ENCODE results near the gene KIAA0513. TPM values are rescaled to one million over a fixed set of nuclear protein-coding genes. Genes with fewer than 3 reads are reported as not detected.
"Not testable (repeated sequence)": the region's sequence is repeated elsewhere in the genome, so short reads cannot be mapped to it uniquely, and the experiment has no call there.

KIAA0513 gene
- total RNA-seq, 1 donor from 2014 or later = 21.7 TPM

DNA sequence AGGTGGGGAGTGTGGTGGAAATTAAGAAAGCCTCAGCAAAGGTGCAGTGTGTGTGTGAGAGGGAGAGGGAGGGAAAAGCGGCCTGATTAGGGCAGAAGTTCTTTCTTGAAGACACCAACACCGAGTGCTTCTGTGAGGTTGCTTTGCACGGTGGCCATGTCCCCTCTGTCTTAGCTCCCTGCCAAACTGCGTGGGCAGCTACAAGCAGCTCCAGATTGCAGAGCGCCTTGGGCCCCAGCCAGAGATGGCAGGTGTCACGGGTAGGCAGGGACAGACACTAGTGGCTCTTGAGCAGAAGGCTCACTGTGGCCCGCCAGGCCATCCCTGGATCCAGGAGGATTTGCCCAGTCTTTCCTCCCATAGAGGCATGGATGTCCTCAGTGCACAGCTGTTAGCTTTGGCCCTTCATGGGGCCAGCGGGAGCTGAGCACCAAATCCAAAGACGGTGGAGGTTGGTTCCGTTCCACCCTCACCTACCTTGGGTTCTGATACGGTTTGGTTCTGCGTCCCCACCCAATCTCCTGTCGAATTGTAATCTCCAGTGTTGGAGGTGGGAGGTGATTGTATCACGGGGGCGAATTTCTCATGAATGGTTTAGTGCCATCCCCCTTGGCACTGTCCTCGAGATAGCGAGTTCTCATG lies 21.4 kb downstream of the KIAA0513 start:
- Histone ChIP-seq H3K27ac (no peak overlapping the region), H3K4me3 (no peak overlapping the region), H3K27me3 (no peaks in the 10 kb centered on the region), H3K36me3 (no peaks in the 10 kb centered on the region), H3K9me3 (no peaks in the 10 kb centered on the region), H3K4me1 (peaks cover 21% of the 10 kb centered on the region)
- ATAC-seq (no peak), DNase-seq (no peak)
- TF ChIP-seq CTCF (IDR thresholded peaks at IDR 0.05) = no peak
- intact Hi-C loops (cut with DNase I) = no loop called here

DNA sequence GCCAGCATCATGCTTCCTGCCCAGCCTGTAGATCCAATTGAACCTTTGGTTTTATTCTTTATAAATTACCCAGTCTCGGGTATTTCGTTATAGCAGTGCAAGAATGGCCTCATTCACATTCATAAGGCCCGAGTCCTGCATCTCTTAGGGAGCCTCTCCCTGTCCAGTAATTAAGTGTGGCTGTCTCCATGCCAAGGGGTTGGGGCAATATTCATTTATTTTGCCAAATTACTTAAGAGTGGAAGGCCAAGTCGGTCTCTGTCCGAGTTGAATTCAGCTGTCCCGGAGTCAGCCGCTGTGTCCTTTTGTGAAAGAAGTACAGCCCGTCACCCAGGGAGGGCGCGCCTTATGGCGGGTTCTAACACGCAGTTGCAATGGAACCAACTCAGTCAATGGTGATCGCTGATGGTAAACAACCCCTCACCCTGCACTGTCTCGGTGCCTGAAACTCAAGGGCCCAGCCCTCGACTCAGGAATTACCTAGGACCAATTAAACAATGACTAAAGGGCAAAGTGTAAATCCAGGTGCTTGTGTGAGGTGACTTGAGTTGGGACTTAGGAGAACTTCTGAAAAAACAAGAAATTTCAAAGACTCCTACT lies 22.2 kb downstream of the KIAA0513 start:
- intact Hi-C loops (cut with DNase I) = no loop called here
- TF ChIP-seq CTCF (IDR thresholded peaks at IDR 0.05) = no peak
- Histone ChIP-seq H3K4me3 (no peak overlapping the region), H3K9me3 (no peaks in the 10 kb centered on the region), H3K4me1 (peaks cover 25% of the 10 kb centered on the region), H3K27ac (no peak overlapping the region), H3K27me3 (no peaks in the 10 kb centered on the region), H3K36me3 (no peaks in the 10 kb centered on the region)
- ATAC-seq (no peak), DNase-seq (no peak)

GRCh38 chr16:85051067-85051581 lies 23.5 kb downstream of the KIAA0513 start:
- ATAC-seq (no peak), DNase-seq (no peak)
- Histone ChIP-seq H3K27ac (no peak overlapping the region), H3K27me3 (no peaks in the 10 kb centered on the region), H3K36me3 (no peaks in the 10 kb centered on the region), H3K4me1 (peaks cover 36% of the 10 kb centered on the region), H3K4me3 (no peak overlapping the region), H3K9me3 (no peaks in the 10 kb centered on the region)
- intact Hi-C loops (cut with DNase I) = no loop called here
- TF ChIP-seq CTCF (IDR thresholded peaks at IDR 0.05) = no peak

- DNase-seq = no peak
- ATAC-seq = no peak
- Histone ChIP-seq H3K36me3 (no peaks in the 10 kb centered on the region), H3K4me3 (no peak overlapping the region), H3K27ac (no peak overlapping the region), H3K9me3 (no peaks in the 10 kb centered on the region), H3K27me3 (no peaks in the 10 kb centered on the region), H3K4me1 (peaks cover 39% of the 10 kb centered on the region)
- no peak for TF ChIP-seq CTCF (IDR thresholded peaks at IDR 0.05)
- intact Hi-C loops (cut with DNase I) = no loop called here
Measured at GRCh38 chr16:85051683-85052082, 24.1 kb downstream of the KIAA0513 start.

DNA sequence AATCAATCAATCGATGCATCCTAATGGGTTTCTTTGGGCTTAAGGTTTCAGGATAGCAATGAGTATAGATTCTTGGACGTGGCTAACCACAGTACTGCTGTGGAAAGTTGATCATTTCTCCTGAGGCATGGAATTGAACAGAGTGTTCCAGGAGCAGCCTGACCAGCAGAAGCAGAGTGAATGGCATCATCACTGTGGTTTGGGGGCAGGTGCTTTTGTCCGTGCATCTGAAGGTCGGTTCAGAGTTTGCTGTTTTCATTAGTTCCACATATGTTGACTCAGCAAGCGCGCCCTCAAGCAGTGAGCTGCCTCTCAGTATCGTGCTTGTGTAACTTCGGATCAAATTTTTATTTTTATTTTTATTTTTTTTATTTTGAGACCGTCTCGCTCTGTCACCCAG lies 24.9 kb downstream of the KIAA0513 start:
- TF ChIP-seq CTCF (IDR thresholded peaks at IDR 0.05) = no peak
- Histone ChIP-seq H3K4me3 (no peak overlapping the region), H3K36me3 (no peaks in the 10 kb centered on the region), H3K27ac (no peak overlapping the region), H3K9me3 (no peaks in the 10 kb centered on the region), H3K4me1 (peaks cover 37% of the 10 kb centered on the region), H3K27me3 (no peaks in the 10 kb centered on the region)
- intact Hi-C loops (cut with DNase I) = no loop called here
- ATAC-seq (no peak), DNase-seq (no peak)

- H3K4me3 ChIP-seq; H3K36me3 ChIP-seq; H3K27me3 ChIP-seq; intact Hi-C loops (cut with DNase I); DNase-seq; H3K9me3 ChIP-seq; ATAC-seq: not testable (repeated sequence)
- Histone ChIP-seq H3K27ac (peak overlapping the region; percentile 75), H3K4me1 (peaks cover 25% of the 10 kb centered on the region)
Measured at GRCh38 chr16:85054321-85054720, 26.7 kb downstream of the KIAA0513 start.

Data from upper lobe of right lung (tissue), 1 donor.